ENCODE results near the gene MYO1B.

Gene MYO1B

GRCh38 chr2:191225690-191226089 lies 19.5 kb upstream of the MYO1B start:
- TF ChIP-seq ZFX (IDR thresholded peaks at IDR 0.05; ENCODE audit: borderline replicate concordance) = no peak
- TF ChIP-seq, protein P1, sequence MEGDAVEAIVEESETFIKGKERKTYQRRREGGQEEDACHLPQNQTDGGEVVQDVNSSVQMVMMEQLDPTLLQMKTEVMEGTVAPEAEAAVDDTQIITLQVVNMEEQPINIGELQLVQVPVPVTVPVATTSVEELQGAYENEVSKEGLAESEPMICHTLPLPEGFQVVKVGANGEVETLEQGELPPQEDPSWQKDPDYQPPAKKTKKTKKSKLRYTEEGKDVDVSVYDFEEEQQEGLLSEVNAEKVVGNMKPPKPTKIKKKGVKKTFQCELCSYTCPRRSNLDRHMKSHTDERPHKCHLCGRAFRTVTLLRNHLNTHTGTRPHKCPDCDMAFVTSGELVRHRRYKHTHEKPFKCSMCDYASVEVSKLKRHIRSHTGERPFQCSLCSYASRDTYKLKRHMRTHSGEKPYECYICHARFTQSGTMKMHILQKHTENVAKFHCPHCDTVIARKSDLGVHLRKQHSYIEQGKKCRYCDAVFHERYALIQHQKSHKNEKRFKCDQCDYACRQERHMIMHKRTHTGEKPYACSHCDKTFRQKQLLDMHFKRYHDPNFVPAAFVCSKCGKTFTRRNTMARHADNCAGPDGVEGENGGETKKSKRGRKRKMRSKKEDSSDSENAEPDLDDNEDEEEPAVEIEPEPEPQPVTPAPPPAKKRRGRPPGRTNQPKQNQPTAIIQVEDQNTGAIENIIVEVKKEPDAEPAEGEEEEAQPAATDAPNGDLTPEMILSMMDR (IDR thresholded peaks at IDR 0.05) = no peak
- H3K27ac ChIP-seq = no peak overlapping the region

DNA sequence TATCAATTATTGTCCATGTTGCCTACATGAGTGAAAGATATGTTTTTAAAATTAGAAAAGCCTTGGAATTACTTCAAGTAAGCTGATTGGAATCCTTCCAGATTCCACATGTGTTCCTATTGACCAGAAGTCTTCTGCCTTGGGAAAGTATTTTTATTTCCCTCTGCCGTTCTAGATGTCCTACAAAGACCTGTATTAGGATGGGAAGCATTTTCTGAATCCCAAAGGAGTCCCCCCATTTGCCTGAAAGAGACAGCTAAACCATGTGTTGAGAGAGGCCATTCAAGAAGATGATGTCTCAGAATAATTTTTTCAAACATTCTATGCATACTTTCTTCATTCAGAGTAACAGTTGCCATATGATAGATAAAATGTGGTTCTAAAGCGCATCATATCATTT lies 19.0 kb upstream of the MYO1B start:
- no peak overlapping the region for H3K27ac ChIP-seq
- TF ChIP-seq ZFX (IDR thresholded peaks at IDR 0.05; ENCODE audit: borderline replicate concordance) = no peak
- TF ChIP-seq, protein P1 (IDR thresholded peaks at IDR 0.05) = no peak

DNA sequence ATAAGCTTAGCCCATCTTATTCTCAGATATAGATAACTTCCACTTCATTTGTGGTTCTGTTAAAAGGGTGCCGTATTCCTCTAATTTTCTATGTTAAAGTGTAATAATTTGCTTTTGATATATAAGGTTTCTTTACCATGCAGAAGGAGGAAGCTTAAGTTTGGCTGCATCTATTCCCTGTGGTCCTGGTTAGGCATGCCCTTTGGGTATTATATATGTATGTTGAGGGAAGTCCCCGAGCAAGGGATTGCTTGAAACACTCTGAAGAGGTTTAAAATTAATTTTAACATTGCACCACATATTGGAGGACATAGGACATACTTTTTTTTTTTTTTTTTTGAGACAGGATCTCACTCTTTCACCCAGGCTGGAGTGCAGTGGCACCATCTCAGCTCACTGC lies 16.9 kb upstream of the MYO1B start:
- no peak overlapping the region for H3K27ac ChIP-seq
- TF ChIP-seq ZFX (IDR thresholded peaks at IDR 0.05; ENCODE audit: borderline replicate concordance) = no peak
- TF ChIP-seq, protein P1 (IDR thresholded peaks at IDR 0.05) = no peak

DNA sequence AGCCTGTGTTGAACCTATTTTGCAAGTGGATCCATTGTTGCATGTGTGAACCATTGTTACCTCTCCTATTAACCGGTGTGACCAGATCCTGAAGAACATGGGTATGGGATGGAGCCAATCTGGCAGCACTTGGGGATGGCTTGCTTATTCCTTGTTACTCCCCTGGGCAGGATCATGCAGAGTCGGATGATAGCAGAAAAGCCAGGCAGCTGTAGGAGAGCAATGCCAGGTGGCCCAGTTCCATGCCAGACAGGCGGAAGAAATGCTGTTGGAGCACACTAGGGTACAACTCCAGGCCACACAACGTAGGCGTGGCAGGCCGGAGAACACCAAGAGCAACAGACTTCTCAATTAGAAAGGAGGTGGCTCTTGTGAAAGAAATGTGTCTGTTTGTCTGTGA lies 16.3 kb upstream of the MYO1B start:
- no peak overlapping the region for H3K27ac ChIP-seq
- TF ChIP-seq, protein P1 (IDR thresholded peaks at IDR 0.05) = no peak
- no peak for TF ChIP-seq ZFX (IDR thresholded peaks at IDR 0.05; ENCODE audit: borderline replicate concordance)

DNA sequence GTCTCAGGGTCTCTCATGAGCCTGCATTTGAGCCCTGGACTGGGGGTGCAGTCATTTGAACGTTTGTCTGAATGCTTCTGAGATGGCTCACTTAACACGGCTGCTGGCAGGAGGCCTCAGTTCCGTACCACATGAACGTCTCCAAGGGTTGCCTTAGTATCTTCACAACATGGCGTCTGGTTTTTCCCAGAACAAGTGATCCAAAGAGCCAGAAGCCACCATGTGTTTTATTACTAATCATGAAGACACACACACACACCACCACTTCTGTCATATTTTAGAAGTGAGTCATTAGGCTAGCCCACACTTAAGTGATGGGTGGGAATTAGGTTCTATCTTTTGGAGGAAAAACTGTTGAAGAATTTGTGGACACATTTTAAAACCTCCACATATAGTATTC lies 15.0 kb upstream of the MYO1B start:
- no peak overlapping the region for H3K27ac ChIP-seq
- TF ChIP-seq, protein P1 (IDR thresholded peaks at IDR 0.05) = no peak
- no peak for TF ChIP-seq ZFX (IDR thresholded peaks at IDR 0.05; ENCODE audit: borderline replicate concordance)

- no peak for TF ChIP-seq ZFX (IDR thresholded peaks at IDR 0.05; ENCODE audit: borderline replicate concordance)
- TF ChIP-seq, protein P1 (IDR thresholded peaks at IDR 0.05) = peak; percentile 81
- no peak overlapping the region for H3K27ac ChIP-seq
Measured at GRCh38 chr2:191231995-191232394, 13.2 kb upstream of the MYO1B start.

DNA sequence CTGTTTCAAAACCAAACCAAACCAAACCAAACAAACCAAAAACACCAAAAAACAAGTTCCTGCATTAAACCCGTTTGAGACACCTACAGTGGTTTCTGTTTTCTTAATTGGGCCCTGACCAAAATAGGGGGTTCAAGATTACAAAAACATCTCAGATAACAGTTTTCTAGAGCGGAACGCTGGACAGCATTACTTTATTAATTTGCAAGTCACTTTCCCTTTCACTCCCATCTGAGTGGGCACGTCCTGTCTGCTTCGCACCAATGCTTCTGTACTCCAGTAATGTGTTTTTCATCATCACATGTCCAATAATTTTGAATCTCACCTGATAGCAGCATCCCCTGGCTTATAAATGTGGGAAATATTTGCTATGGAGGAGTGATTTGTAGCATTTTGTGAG lies 11.7 kb upstream of the MYO1B start:
- TF ChIP-seq, protein P1 (IDR thresholded peaks at IDR 0.05) = no peak
- TF ChIP-seq ZFX (IDR thresholded peaks at IDR 0.05; ENCODE audit: borderline replicate concordance) = no peak
- H3K27ac ChIP-seq = no peak overlapping the region

Data from 22Rv1 (cell line).